GM12872 (cell line): Measurements from ENCODE around the gene TXNRD1.
A peak's percentile ranks its signal among the peaks of the same experiment; 100 is the strongest.

Source experiments
- TF ChIP-seq, protein P1 (sequence below): IDR thresholded peaks from 3 replicates; pipeline ENCODE4 v1.5.1; 2011; ENCODE audit warnings: low read depth, mild to moderate bottlenecking, low read length, moderate library complexity; ENCODE audit not compliant: insufficient read depth

Gene TXNRD1

GRCh38 chr12:104175726-104176247 lies 39.8 kb upstream of the TXNRD1 start:
- TF ChIP-seq, protein P1, sequence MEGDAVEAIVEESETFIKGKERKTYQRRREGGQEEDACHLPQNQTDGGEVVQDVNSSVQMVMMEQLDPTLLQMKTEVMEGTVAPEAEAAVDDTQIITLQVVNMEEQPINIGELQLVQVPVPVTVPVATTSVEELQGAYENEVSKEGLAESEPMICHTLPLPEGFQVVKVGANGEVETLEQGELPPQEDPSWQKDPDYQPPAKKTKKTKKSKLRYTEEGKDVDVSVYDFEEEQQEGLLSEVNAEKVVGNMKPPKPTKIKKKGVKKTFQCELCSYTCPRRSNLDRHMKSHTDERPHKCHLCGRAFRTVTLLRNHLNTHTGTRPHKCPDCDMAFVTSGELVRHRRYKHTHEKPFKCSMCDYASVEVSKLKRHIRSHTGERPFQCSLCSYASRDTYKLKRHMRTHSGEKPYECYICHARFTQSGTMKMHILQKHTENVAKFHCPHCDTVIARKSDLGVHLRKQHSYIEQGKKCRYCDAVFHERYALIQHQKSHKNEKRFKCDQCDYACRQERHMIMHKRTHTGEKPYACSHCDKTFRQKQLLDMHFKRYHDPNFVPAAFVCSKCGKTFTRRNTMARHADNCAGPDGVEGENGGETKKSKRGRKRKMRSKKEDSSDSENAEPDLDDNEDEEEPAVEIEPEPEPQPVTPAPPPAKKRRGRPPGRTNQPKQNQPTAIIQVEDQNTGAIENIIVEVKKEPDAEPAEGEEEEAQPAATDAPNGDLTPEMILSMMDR = no peak

GRCh38 chr12:104177336-104177662 lies 38.3 kb upstream of the TXNRD1 start:
- TF ChIP-seq, protein P1 = no peak

DNA sequence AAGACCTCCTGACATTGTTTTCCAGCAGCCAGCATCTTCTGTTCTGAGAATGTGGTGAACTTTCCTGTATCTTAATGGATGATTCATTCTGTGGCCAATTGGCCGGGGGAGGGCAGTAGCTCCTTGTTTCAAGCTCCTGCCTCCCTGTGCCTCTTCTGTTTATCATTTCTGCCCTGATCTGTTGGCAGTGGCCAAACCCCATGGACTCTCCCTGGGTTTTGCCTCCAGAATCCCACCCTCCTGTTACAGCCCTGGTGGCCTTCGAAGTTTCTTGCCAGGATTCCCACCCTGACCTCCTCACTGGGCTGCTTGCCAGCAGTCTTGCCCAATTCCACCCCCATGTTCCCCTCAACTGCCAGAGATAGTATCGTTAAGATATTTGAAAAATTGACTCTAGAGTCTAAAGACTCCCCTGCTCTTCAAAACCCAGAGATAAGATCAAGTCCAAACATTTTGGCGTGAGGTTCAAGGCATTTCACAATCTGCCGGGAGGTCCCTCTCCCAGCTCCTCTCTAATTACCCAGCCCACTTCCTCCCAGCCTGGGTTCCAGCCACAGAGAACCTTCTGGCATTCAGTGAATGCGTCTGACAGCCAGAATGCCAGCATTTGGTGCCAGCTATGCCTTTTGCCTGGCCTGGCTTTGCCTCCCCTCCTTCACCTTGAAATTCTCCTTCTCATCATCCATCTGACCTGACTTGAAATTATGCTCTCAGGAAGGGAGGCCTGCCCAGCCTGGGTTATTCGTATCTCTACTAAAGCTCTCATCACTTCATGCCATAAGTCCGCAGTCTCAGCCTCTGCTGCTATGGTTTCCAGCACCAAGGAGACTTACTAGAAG lies 37.7 kb upstream of the TXNRD1 start:
- TF ChIP-seq, protein P1 = peak; percentile 18; the same call in 1 of the 3 replicates

GRCh38 chr12:104180374-104180773 lies 35.2 kb upstream of the TXNRD1 start:
- TF ChIP-seq, protein P1 = no peak

GRCh38 chr12:104181313-104181712 lies 34.3 kb upstream of the TXNRD1 start:
- TF ChIP-seq, protein P1 = no peak

GRCh38 chr12:104182144-104182543 lies 33.4 kb upstream of the TXNRD1 start:
- TF ChIP-seq, protein P1 = no peak

GRCh38 chr12:104182621-104183378 lies 32.8 kb upstream of the TXNRD1 start:
- TF ChIP-seq, protein P1 = no peak
